GM19328 (cell line): Measurements from ENCODE around the gene BTBD9.

Experiments used
- ATAC-seq: cut with Tn5 transposase; IDR thresholded peaks from one replicate; pipeline ENCODE4 v1.9.1; 2021; ENCODE audit warnings: mild to moderate bottlenecking, moderate library complexity; ENCODE audit not compliant: unreplicated experiment

Gene BTBD9

GRCh38 chr6:38400101-38400500 lies 239.6 kb downstream of the BTBD9 start:
- ATAC-seq = no peak

GRCh38 chr6:38396209-38396608 lies 243.5 kb downstream of the BTBD9 start:
- ATAC-seq = no peak

GRCh38 chr6:38393986-38394385 lies 245.7 kb downstream of the BTBD9 start:
- no peak for ATAC-seq

GRCh38 chr6:38391626-38392579 lies 247.8 kb downstream of the BTBD9 start:
- no peak for ATAC-seq

- ATAC-seq = no peak
Measured at GRCh38 chr6:38391206-38391605, 248.5 kb downstream of the BTBD9 start.

GRCh38 chr6:38389875-38390274 lies 249.9 kb downstream of the BTBD9 start:
- no peak for ATAC-seq

GRCh38 chr6:38387971-38388370 lies 251.8 kb downstream of the BTBD9 start:
- ATAC-seq = no peak

GRCh38 chr6:38387461-38387860 lies 252.3 kb downstream of the BTBD9 start:
- no peak for ATAC-seq

GRCh38 chr6:38378801-38379200 lies 260.9 kb downstream of the BTBD9 start:
- no peak for ATAC-seq

- no peak for ATAC-seq
Measured at GRCh38 chr6:38375937-38376336, 263.8 kb downstream of the BTBD9 start.

GRCh38 chr6:38375341-38375740 lies 264.4 kb downstream of the BTBD9 start:
- no peak for ATAC-seq

- ATAC-seq = no peak
Measured at GRCh38 chr6:38371881-38372280, 267.8 kb downstream of the BTBD9 start.

- ATAC-seq = no peak
Measured at GRCh38 chr6:38370653-38371601, 268.8 kb downstream of the BTBD9 start.

- no peak for ATAC-seq
Measured at GRCh38 chr6:38367231-38367630, 272.5 kb downstream of the BTBD9 start.

GRCh38 chr6:38366234-38366633 lies 273.5 kb downstream of the BTBD9 start:
- ATAC-seq = no peak

GRCh38 chr6:38364775-38365174 lies 275.0 kb downstream of the BTBD9 start:
- ATAC-seq = no peak

- no peak for ATAC-seq
Measured at GRCh38 chr6:38364127-38364526, 275.6 kb downstream of the BTBD9 start.

GRCh38 chr6:38355519-38355918 lies 284.2 kb downstream of the BTBD9 start:
- ATAC-seq = no peak

- no peak for ATAC-seq
Measured at GRCh38 chr6:38354905-38355304, 284.8 kb downstream of the BTBD9 start.

GRCh38 chr6:38354037-38354381 lies 285.7 kb downstream of the BTBD9 start:
- no peak for ATAC-seq

GRCh38 chr6:38353310-38354036 lies 286.3 kb downstream of the BTBD9 start:
- ATAC-seq = no peak
